H1 (cell line): ENCODE measurements around the gene METRNL. TPM values are rescaled to one million over a fixed set of nuclear protein-coding genes. Genes with fewer than 3 reads are reported as not detected.
"Not testable (repeated sequence)": the region's sequence is repeated elsewhere in the genome, so short reads cannot be mapped to it uniquely, and the experiment has no call there.

Experiments
- CTCF ChIA-PET: fragments of 300-600 bp; sonication (Branson Sonifier 250); formaldehyde crosslinking; loops from one replicate; lab custom pipeline; 2021; ENCODE audit not compliant: partially characterized antibody; lab: Charles Lee
- POLR2A ChIA-PET: fragments of 300-600 bp; sonication (Branson Sonifier 250); formaldehyde crosslinking; loops from one replicate; lab custom pipeline; 2021; ENCODE audit warnings: inconsistent platforms; ENCODE audit not compliant: partially characterized antibody; lab: Charles Lee
- DNase-seq, 2 experiments: peaks; one replicate each; pipeline versions ENCODE4 v3.0.0 to v3.0.0-alpha.2; 2010 to 2022; ENCODE audit warnings: low spot score in 2 of 2, low read depth in 1 of 2, mixed read lengths in 1 of 2
- FAIRE-seq: peaks from 2 replicates; lab custom pipeline; 2011; peaks lifted over from hg19 to GRCh38; lab: Jason Lieb, UNC
- H2AFZ ChIP-seq: 2 replicates; pipeline ENCODE4 v1.8.1; 2012; ENCODE audit warnings: low read length, inconsistent platforms
- H2AK5ac ChIP-seq: 2 replicates; pipeline ENCODE4 v1.6.1; 2013; ENCODE audit warnings: low read depth, low read length
- H2BK120ac ChIP-seq: replicated peaks from 2 replicates; pipeline ENCODE3; 2013; ENCODE audit warnings: low read depth, low read length, inconsistent platforms
- H2BK12ac ChIP-seq: 2 replicates; pipeline ENCODE4 v1.6.1; 2013; ENCODE audit warnings: low read depth, low read length
- H2BK15ac ChIP-seq: 2 replicates; pipeline ENCODE4 v1.6.1; 2013; ENCODE audit warnings: low read length
- H2BK20ac ChIP-seq: 2 replicates; pipeline ENCODE4 v1.6.1; 2013; ENCODE audit warnings: low read length
- H2BK5ac ChIP-seq: 2 replicates; pipeline ENCODE4 v1.6.1; 2013; ENCODE audit warnings: low read depth, low read length
- H3K14ac ChIP-seq: 2 replicates; pipeline ENCODE4 v1.6.1; 2013; ENCODE audit warnings: inconsistent platforms; ENCODE audit not compliant: insufficient read length
- H3K18ac ChIP-seq: 2 replicates; pipeline ENCODE4 v1.6.1; 2013; ENCODE audit warnings: low read length; ENCODE audit errors: extremely low read depth
- H3K23ac ChIP-seq: 2 replicates; pipeline ENCODE4 v1.6.1; 2013; ENCODE audit warnings: inconsistent platforms; ENCODE audit not compliant: insufficient read length
- H3K23me2 ChIP-seq: 2 replicates; pipeline ENCODE4 v1.6.1; 2013; ENCODE audit warnings: low read depth, low read length
- H3K27ac ChIP-seq: 2 replicates; pipeline ENCODE4 v1.6.1; 2011; ENCODE audit warnings: low read depth, low read length, inconsistent platforms
- H3K27me3 ChIP-seq, 4 experiments: replicated peaks in 1 of 4; 1 replicate in 1 of 4; 2 replicates in 3 of 4; pipeline versions ENCODE4 v1.6.1 to v1.8.1; 2011 to 2013; ENCODE audit warnings: low read length in 3 of 4, mild to moderate bottlenecking in 3 of 4, inconsistent platforms in 2 of 4, mixed read lengths in 2 of 4, moderate library complexity in 1 of 4; ENCODE audit not compliant: control insufficient read depth in 3 of 4, insufficient read depth in 3 of 4; ENCODE audit errors: extremely low read depth in 1 of 4
- H3K36me3 ChIP-seq, 4 experiments: 2 replicates each; pipeline versions ENCODE4 v1.6.1 to v1.8.1; 2011 to 2013; ENCODE audit warnings: mild to moderate bottlenecking in 4 of 4, low read length in 3 of 4, moderate library complexity in 2 of 4, control low read depth in 1 of 4, inconsistent platforms in 1 of 4; ENCODE audit not compliant: insufficient read depth in 4 of 4, control insufficient read depth in 2 of 4
- H3K4ac ChIP-seq: replicated peaks from 2 replicates; pipeline ENCODE3; 2013; ENCODE audit warnings: low read length, low read depth, mixed read lengths, inconsistent platforms; ENCODE audit not compliant: insufficient read length
- H3K4me1 ChIP-seq, 4 experiments: replicated peaks in 1 of 4; 1 replicate in 1 of 4; 2 replicates in 3 of 4; pipeline versions ENCODE4 v1.6.1 to v1.8.1; 2011 to 2013; ENCODE audit warnings: low read length in 3 of 4, inconsistent platforms in 2 of 4, mixed read lengths in 1 of 4; ENCODE audit not compliant: insufficient read depth in 4 of 4, control insufficient read depth in 3 of 4
- H3K4me2 ChIP-seq, 2 experiments: 2 replicates each; pipeline versions ENCODE4 v1.6.1 to v1.8.1; 2011 to 2013; ENCODE audit warnings: low read depth in 2 of 2, low read length in 2 of 2, control low read depth in 1 of 2, inconsistent platforms in 1 of 2, mild to moderate bottlenecking in 1 of 2; ENCODE audit not compliant: insufficient read depth in 1 of 2
- H3K4me3 ChIP-seq, 4 experiments: fragments of 200-600, 300-600 bp in 1 of 4; sonication (generic), shearing (Covaris generic), sonication (Bioruptor Twin) in 1 of 4; 2 replicates each; pipeline versions ENCODE4 v1.5.1 to v1.8.1; 2011 to 2016; ENCODE audit warnings: low read length in 4 of 4, low read depth in 3 of 4, control low read depth in 2 of 4, inconsistent platforms in 2 of 4, mild to moderate bottlenecking in 2 of 4, mixed read lengths in 1 of 4, moderate library complexity in 1 of 4; ENCODE audit not compliant: insufficient read depth in 2 of 4; ENCODE audit errors: extremely low read depth in 1 of 4
- H3K56ac ChIP-seq: replicated peaks from 2 replicates; pipeline ENCODE3; 2013; ENCODE audit warnings: low read depth, mild to moderate bottlenecking, mixed read lengths, low read length, inconsistent platforms; ENCODE audit not compliant: insufficient read length
- H3K79me1 ChIP-seq: 2 replicates; pipeline ENCODE4 v1.6.1; 2013; ENCODE audit warnings: low read depth, low read length, control low read depth
- H3K79me2 ChIP-seq, 2 experiments: 2 replicates each; pipeline versions ENCODE4 v1.6.1 to v1.8.1; 2012 to 2013; ENCODE audit warnings: low read length in 2 of 2, mild to moderate bottlenecking in 2 of 2, inconsistent platforms in 1 of 2; ENCODE audit not compliant: insufficient read depth in 2 of 2, control insufficient read depth in 1 of 2
- H3K9ac ChIP-seq, 4 experiments: replicated peaks in 1 of 4; 1 replicate in 1 of 4; 2 replicates in 3 of 4; pipeline versions ENCODE4 v1.6.1 to v1.8.1; 2011 to 2013; ENCODE audit warnings: low read depth in 3 of 4, low read length in 3 of 4, control low read depth in 2 of 4, mild to moderate bottlenecking in 2 of 4, moderate library complexity in 2 of 4, inconsistent platforms in 1 of 4; ENCODE audit errors: extremely low read depth in 1 of 4
- H3K9me3 ChIP-seq, 2 experiments: 2 replicates each; pipeline versions ENCODE4 v1.6.1 to v1.8.1; 2012 to 2013; ENCODE audit warnings: mild to moderate bottlenecking in 2 of 2, moderate library complexity in 2 of 2, control low read depth in 1 of 2, inconsistent platforms in 1 of 2, low read depth in 1 of 2, low read length in 1 of 2, mixed read lengths in 1 of 2; ENCODE audit not compliant: insufficient read depth in 2 of 2
- H4K20me1 ChIP-seq, 2 experiments: replicated peaks in 1 of 2; 2 replicates each; pipeline versions ENCODE3 to v1.8.1; 2011 to 2013; ENCODE audit warnings: inconsistent platforms in 2 of 2, low read length in 2 of 2, mild to moderate bottlenecking in 1 of 2; ENCODE audit not compliant: insufficient read depth in 2 of 2, control insufficient read depth in 1 of 2
- H4K5ac ChIP-seq: 2 replicates; pipeline ENCODE4 v1.6.1; 2013; ENCODE audit warnings: low read length, low read depth, mixed read lengths, inconsistent platforms; ENCODE audit not compliant: insufficient read length
- H4K8ac ChIP-seq: 2 replicates; pipeline ENCODE4 v1.8.0; 2013; ENCODE audit warnings: mild to moderate bottlenecking, moderate library complexity, low read length, inconsistent platforms; ENCODE audit not compliant: insufficient read depth; ENCODE audit errors: extremely low read depth
- H4K91ac ChIP-seq: replicated peaks from 2 replicates; pipeline ENCODE3; 2013; ENCODE audit warnings: low read length, mixed read lengths, inconsistent platforms; ENCODE audit not compliant: insufficient read length
- SAP30 ChIP-seq: fragments of 300-600 bp; sonication (generic); IDR thresholded peaks from 2 replicates; pipeline ENCODE4 v1.7.1; 2012; ENCODE audit warnings: low read length, moderate library complexity, mild to moderate bottlenecking, inconsistent platforms; ENCODE audit not compliant: insufficient read depth, insufficient replicate concordance
- SIX5 ChIP-seq: IDR thresholded peaks from 2 replicates; pipeline ENCODE4 v1.6.1; 2011; ENCODE audit warnings: mild to moderate bottlenecking, low read depth, low read length
- WGBS, 2 experiments: shearing (Covaris generic) in 1 of 2; methylation state at CpG; one replicate each; pipeline versions ENCODE4 v1.1.6 to v1.1.7; 2013 to 2015; ENCODE audit warnings: low lambda C conversion rate in 2 of 2, mixed read lengths in 2 of 2, inconsistent platforms in 1 of 2, low coverage in 1 of 2, missing lambda C conversion rate in 1 of 2; ENCODE audit not compliant: insufficient replicate concordance in 2 of 2, insufficient coverage in 1 of 2, insufficient read length in 1 of 2; ENCODE audit errors: extremely low coverage in 1 of 2, missing lambda C conversion rate in 1 of 2; 5-methylcytosine and 5-hydroxymethylcytosine counted together
- polyA plus RNA-seq, 7 experiments: library from polyadenylated mRNA; depleted of rRNA in 3 of 7; stranded (reverse) in 5 of 7; unstranded in 2 of 7; fragments of >200 nt in 5 of 7; fragments of 200-250 nt in 2 of 7; gene quantifications; 1 replicate in 5 of 7; 2 replicates in 1 of 7; 4 replicates in 1 of 7; pipeline versions ENCODE4 v1.2.1 to v1.2.3, GENCODE V29; 2011 to 2013; ENCODE audit warnings: missing spikeins in 2 of 7, mixed read lengths in 2 of 7
- total RNA-seq: library from RNA; stranded (reverse); fragmentation: NEBNext Ultra II Directional; extraction: Animal tissue kit (Norgen Biotek cat#: 25700); gene quantifications from 2 replicates; pipeline ENCODE4 v1.2.1, GENCODE V29; 2021

Gene METRNL
- total and polyA plus RNA-seq, 2 of the 8 experiments (the other 6 are each of a cell fraction or from before 2014, with no cell fraction given) = 13.9 to 14.2 TPM

- no peak for TF ChIP-seq SAP30
- no peak for TF ChIP-seq SIX5
These were observed 13.5 kb upstream of the METRNL start (continued) for GRCh38 chr17:83065660-83066542.

- H3K14ac ChIP-seq, H2BK15ac ChIP-seq, H2BK5ac ChIP-seq, H3K56ac ChIP-seq, H3K79me1 ChIP-seq, H3K9ac ChIP-seq, H4K5ac ChIP-seq, H3K79me2 ChIP-seq, H3K27ac ChIP-seq, POLR2A ChIA-PET, H3K23ac ChIP-seq, H3K18ac ChIP-seq, H3K27me3 ChIP-seq, H2BK20ac ChIP-seq, H3K4me2 ChIP-seq, H3K9me3 ChIP-seq, H3K36me3 ChIP-seq, H3K4me3 ChIP-seq, DNase-seq, H3K4ac ChIP-seq, H3K23me2 ChIP-seq, H2BK120ac ChIP-seq, H2AK5ac ChIP-seq, H2AFZ ChIP-seq, H2BK12ac ChIP-seq, H4K91ac ChIP-seq, H4K20me1 ChIP-seq, H4K8ac ChIP-seq, H3K4me1 ChIP-seq, FAIRE-seq: not testable (repeated sequence)
- CTCF ChIA-PET = interaction anchor here (1.0 to 1.2 kb wide), 2 partner anchors 65 to 152 kb away, joined by 3 read pairs; no protein-coding TSS in a partner anchor
- 78% methylated on average over 10 of the region's 19 CpGs; no CpG with 5 or more reads in 1 of the 2 experiments for WGBS, 2 experiments
These were observed 12.9 kb upstream of the METRNL start for GRCh38 chr17:83066543-83066890.
